PC-9 (cell line): ENCODE data around the gene SRGN.

ENCODE experiments used
- EZH2 ChIP-seq: fragments of 200-600 bp; sonication (generic); IDR thresholded peaks from 2 replicates; pipeline ENCODE4 v1.8.0; 2017; ENCODE audit warnings: antibody characterized with exemption, low read depth
- TF ChIP-seq, protein P1 (sequence below): fragments of 200-600 bp; sonication (generic); conservative IDR thresholded peaks from 2 replicates; pipeline ENCODE4 v1.6.1; 2017; ENCODE audit warnings: mixed run types, antibody characterized with exemption, mild to moderate bottlenecking, moderate library complexity

DNA sequence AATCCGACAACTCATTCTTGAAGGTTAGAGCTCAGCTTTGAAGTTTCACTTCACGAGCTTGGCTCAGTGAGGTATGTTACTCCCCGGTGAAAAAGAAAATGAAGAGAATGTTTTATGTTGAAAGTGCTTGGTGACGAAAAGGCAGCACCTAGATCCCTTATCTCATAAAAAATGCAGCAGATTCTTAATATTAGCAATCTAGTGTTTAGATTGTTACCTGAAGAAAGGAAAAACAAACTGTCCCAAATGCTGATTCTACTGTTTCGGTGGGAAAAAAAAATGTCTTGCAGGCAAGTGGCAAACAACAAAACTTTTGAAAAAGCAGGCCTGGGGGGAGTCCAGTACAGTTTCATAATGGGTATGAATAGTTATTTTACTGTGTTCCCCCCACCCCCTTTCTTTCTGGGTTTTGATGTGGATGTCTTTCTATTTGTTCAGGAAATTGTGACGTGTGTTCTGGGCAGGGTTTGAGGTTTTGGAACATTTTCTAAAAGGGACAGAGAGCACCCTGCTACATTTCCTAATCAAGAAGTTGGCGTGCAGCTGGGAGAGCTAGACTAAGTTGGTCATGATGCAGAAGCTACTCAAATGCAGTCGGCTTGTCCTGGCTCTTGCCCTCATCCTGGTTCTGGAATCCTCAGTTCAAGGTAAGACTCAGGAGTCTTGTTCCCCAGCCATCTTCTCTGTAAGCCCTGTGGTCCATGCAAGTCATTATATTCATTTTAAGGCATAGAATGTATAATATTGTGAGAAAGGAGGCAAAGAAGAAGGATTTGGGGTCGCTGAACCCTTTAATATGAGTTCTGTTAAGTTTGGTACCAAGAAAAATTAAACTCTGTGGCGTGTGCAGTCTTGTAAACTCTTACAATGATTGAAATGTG lies at the start of gene SRGN:
- TF ChIP-seq, protein P1, sequence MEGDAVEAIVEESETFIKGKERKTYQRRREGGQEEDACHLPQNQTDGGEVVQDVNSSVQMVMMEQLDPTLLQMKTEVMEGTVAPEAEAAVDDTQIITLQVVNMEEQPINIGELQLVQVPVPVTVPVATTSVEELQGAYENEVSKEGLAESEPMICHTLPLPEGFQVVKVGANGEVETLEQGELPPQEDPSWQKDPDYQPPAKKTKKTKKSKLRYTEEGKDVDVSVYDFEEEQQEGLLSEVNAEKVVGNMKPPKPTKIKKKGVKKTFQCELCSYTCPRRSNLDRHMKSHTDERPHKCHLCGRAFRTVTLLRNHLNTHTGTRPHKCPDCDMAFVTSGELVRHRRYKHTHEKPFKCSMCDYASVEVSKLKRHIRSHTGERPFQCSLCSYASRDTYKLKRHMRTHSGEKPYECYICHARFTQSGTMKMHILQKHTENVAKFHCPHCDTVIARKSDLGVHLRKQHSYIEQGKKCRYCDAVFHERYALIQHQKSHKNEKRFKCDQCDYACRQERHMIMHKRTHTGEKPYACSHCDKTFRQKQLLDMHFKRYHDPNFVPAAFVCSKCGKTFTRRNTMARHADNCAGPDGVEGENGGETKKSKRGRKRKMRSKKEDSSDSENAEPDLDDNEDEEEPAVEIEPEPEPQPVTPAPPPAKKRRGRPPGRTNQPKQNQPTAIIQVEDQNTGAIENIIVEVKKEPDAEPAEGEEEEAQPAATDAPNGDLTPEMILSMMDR, result no peak
- no peak for TF ChIP-seq EZH2
